Mucosa of descending colon (tissue), 3 donors: ENCODE results near the gene LMAN2L. TPM values are rescaled to one million over a fixed set of nuclear protein-coding genes. Genes with fewer than 3 reads are reported as not detected.

Source experiments
- ATAC-seq: fragments of 200-7000 bp; cut with Tn5 transposase; one replicate; pipeline ENCODE4 v1.9.1; 2020; ENCODE audit warnings: mild to moderate bottlenecking, moderate library complexity
- DNase-seq, 3 donors: peaks; one replicate each; pipeline ENCODE4 v3.0.0-alpha.2; 2020
- H3K36me3 ChIP-seq: fragments of 200-600 bp; one replicate; pipeline ENCODE4 v1.8.0; 2021; ENCODE audit warnings: low read depth, mild to moderate bottlenecking
- H3K4me1 ChIP-seq: fragments of 200-600 bp; one replicate; pipeline ENCODE4 v1.8.0; 2021; ENCODE audit warnings: low read depth, mild to moderate bottlenecking
- H3K4me3 ChIP-seq: fragments of 200-600 bp; one replicate; pipeline ENCODE4 v1.8.0; 2021; ENCODE audit warnings: mild to moderate bottlenecking
- H3K9me3 ChIP-seq: fragments of 200-600 bp; one replicate; pipeline ENCODE4 v1.8.0; 2021; ENCODE audit warnings: mild to moderate bottlenecking
- intact Hi-C, 2 donors: fragments of 100-400 bp; cut with DNase I in 1 of 2; cut with micrococcal nuclease in 1 of 2; formaldehyde crosslinking; loops; one replicate each; pipeline versions ENCODE4 v1.11.0 to v1.11.1; 2022; cut with DNase I, micrococcal nuclease
- total RNA-seq, 3 donors: library from RNA; stranded (reverse); fragmentation: NEBNext Ultra II Directional in 2 of 3; extraction: Animal tissue kit (Norgen Biotek cat#: 25700) in 2 of 3; gene quantifications; one replicate each; pipeline versions ENCODE4 v1.2.1 to v1.2.4, GENCODE V29; 2021 to 2023
- TF ChIP-seq, protein P1 (sequence below): fragments of 200-600 bp; IDR thresholded peaks from one replicate; pipeline ENCODE4 v1.8.0; 2022; ENCODE audit warnings: antibody characterized with exemption, mild to moderate bottlenecking
- donor health status: DM: no; HTN: no; CAD: no; lungs with moderate emphysema.
- donor health status: DM: no; HTN: no; CAD: no.
- donor health status: DM: no; HTN: yes; CAD: no.

Gene LMAN2L
- total RNA-seq, 3 donors from 2014 or later, result 11.2 to 21.0 (median 14.2) TPM

- intact Hi-C loops, result no loop called here
- H3K4me1 ChIP-seq, result no peaks in the 10 kb centered on the region
- no peaks in the 10 kb centered on the region for H3K9me3 ChIP-seq
- no peak overlapping the region for H3K4me3 ChIP-seq
- no peak for ATAC-seq
- H3K36me3 ChIP-seq, result no peaks in the 10 kb centered on the region
- TF ChIP-seq, protein P1, sequence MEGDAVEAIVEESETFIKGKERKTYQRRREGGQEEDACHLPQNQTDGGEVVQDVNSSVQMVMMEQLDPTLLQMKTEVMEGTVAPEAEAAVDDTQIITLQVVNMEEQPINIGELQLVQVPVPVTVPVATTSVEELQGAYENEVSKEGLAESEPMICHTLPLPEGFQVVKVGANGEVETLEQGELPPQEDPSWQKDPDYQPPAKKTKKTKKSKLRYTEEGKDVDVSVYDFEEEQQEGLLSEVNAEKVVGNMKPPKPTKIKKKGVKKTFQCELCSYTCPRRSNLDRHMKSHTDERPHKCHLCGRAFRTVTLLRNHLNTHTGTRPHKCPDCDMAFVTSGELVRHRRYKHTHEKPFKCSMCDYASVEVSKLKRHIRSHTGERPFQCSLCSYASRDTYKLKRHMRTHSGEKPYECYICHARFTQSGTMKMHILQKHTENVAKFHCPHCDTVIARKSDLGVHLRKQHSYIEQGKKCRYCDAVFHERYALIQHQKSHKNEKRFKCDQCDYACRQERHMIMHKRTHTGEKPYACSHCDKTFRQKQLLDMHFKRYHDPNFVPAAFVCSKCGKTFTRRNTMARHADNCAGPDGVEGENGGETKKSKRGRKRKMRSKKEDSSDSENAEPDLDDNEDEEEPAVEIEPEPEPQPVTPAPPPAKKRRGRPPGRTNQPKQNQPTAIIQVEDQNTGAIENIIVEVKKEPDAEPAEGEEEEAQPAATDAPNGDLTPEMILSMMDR, result no peak
- no peak for DNase-seq
These were observed 44.3 kb downstream of the LMAN2L start for GRCh38 chr2:96695602-96696001.

DNA sequence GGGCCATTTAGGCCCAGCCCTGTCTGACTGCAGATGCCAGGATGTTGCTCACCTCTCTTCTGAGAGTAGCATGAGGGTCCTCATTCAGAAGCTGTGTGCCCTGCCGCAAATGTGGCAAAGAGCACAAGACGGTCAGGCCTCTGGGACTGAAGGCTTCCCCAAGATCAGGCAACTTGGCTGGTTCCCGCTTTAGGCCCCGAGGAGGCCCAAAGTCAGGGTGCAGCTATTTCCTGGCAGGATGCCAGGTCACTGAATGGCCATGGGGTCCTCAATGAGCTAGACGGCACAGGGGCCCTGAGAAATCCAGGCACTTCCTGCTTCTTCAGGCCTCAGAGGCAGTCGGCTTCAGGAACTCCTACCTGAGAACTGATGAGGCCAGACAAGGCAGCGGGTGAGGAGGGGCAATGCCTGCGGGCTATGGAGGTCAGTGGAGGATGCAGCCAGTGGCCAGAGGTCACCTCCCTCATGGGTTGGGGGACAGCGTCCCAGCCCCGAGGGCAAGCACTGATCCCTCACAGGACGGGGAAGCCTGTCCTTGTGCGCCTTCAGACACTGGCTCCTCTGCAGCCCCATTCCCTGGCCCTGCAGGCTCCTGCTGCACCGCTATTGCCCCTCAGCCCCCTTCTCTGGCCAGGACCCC lies 44.9 kb downstream of the LMAN2L start:
- DNase-seq, result no peak
- Histone ChIP-seq H3K4me3 (no peak overlapping the region), H3K4me1 (no peaks in the 10 kb centered on the region), H3K36me3 (no peaks in the 10 kb centered on the region), H3K9me3 (no peaks in the 10 kb centered on the region)
- no peak for ATAC-seq
- intact Hi-C loops, result no loop called here
- TF ChIP-seq, protein P1, result no peak

GRCh38 chr2:96694279-96694678 lies 45.6 kb downstream of the LMAN2L start:
- H3K4me3 ChIP-seq, result no peak overlapping the region
- no peaks in the 10 kb centered on the region for H3K36me3 ChIP-seq
- ATAC-seq, result no peak
- H3K4me1 ChIP-seq, result no peaks in the 10 kb centered on the region
- intact Hi-C loops, result no loop called here
- TF ChIP-seq, protein P1, result no peak
- no peak for DNase-seq
- no peaks in the 10 kb centered on the region for H3K9me3 ChIP-seq

DNA sequence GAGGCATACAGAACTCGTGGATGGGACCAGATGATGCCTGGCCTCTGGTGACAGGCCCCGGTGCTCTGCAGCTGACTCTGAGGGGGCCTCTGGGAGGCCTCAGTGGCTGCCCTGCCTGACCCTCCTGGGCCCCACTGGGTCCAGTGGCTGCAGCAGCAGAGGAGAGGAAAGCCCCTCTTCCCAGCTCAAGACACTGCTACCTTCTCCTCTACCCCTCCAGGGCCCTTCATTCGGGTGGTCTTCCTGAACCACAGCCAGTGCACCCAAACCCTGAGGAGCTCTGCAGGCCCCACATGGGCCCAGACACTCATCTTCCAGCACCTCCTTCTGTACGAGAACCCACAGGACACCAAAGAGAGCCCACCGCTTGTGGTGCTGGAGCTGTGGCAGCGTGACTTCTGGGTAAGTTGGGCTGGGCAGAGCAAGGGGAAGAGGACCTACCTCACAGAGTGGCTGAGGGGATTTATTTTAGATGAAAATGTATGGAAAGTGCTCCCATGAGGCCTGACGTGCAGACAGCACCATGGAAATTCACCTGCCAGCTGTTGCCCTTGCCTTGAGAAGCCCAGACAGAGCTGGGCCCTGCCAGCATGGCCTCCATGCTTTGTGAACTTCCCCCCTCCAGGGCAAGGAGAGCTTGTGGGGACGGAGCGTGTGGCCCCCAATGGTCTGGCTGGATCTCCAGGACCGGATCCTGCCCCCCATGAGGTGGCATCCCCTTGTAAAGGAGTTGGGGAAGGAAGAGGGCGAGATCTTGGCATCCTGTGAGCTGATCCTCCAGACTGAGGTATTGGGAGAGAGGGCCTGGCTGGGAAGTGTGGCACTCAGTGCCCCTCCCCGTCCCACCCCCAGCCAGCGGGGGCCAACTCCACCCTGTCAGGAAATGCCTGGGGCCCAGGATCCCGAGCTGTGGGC lies 46.3 kb downstream of the LMAN2L start:
- ATAC-seq (no peak), DNase-seq (no peak)
- Histone ChIP-seq H3K9me3 (no peaks in the 10 kb centered on the region), H3K4me1 (no peaks in the 10 kb centered on the region), H3K36me3 (no peaks in the 10 kb centered on the region), H3K4me3 (no peak overlapping the region)
- TF ChIP-seq, protein P1, result no peak
- intact Hi-C loops, result no loop called here

DNA sequence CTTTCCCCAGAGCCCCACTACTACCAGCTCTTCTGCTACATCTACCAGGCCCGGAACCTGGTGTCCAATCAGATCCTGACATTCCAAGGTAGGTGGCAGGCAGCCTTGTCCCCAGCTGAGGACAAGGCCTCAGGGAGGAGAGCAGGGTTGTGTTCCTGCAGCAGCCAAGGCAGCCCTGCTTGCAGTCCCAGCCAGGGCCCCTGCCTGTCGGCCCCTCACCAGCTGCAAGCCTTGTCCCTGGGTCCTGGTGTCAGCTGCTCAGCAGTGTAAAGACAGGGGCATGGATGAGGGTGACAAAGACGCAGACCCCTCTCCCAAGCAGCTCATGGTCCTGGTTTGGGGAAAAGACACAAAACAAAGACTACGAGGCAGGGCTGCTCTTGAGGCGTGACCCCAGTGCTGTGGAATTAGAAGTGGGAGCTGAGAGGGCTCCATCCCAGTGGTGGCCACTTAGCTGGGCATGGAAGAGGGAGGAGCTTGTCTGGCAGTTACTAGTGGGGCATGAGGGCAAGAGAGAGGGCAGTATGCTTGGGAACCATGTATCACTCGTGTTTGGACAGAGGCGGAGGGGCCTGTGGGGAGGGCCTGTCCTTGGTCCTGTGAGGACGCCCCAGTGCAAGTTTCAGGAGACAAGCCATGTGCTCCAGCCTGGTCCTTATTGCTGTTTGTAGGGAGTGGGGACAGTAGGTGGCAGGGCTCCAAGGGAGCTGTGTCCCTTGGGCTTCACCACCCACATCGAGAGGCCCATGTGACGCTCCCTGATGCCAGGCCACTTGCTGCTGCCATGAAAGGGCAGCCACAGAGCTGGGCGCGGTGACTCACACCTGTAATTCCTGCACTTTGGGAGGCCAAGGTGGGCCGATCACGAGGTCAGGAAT lies 47.5 kb downstream of the LMAN2L start:
- DNase-seq (no peak), ATAC-seq (no peak)
- H3K4me3 ChIP-seq, result no peak overlapping the region
- TF ChIP-seq, protein P1, result no peak
- no peaks in the 10 kb centered on the region for H3K9me3 ChIP-seq
- intact Hi-C loops, result no loop called here
- H3K36me3 ChIP-seq, result no peaks in the 10 kb centered on the region
- H3K4me1 ChIP-seq, result no peaks in the 10 kb centered on the region
